K562 (cell line): ENCODE measurements around the gene PNPLA8. TPM values are rescaled to one million over a fixed set of nuclear protein-coding genes. Genes with fewer than 3 reads are reported as not detected.

Source experiments
- ATAC-seq: fragments of 200-7000 bp; cut with Tn5 transposase; 3 replicates; pipeline ENCODE4 v1.9.1; 2020; ENCODE audit warnings: moderate library complexity
- BruUV-seq: library from RNA; stranded (reverse); fragments of 400-500 nt; replicated peaks from 2 replicates; lab custom pipeline; 2021; lab: Mats Ljungman, UMichigan
- CTCF ChIA-PET: fragments of 300-600 bp; formaldehyde crosslinking; extraction: SDS; loops from one replicate; lab custom pipeline; 2021; ENCODE audit warnings: low intra/inter-chr PET ratio; lab: Yijun Ruan, JAX
- POLR2A ChIA-PET: fragments of 300-600, 350-650 bp; sonication (Branson Sonifier 250); formaldehyde crosslinking; extraction: SDS; loops from one replicate; lab custom pipeline; 2021; ENCODE audit warnings: antibody characterized with exemption, inconsistent platforms; lab: Yijun Ruan, JAX
- DNase-seq, 4 experiments: peaks; one replicate each; pipeline versions ENCODE4 v3.0.0 to v3.0.0-alpha.2; 2011 to 2018; ENCODE audit warnings: low spot score in 3 of 4, mixed read lengths in 3 of 4; ENCODE audit errors: extremely low read depth in 1 of 4
- FAIRE-seq: peaks from 2 replicates; lab custom pipeline; 2011; peaks lifted over from hg19 to GRCh38; lab: Jason Lieb, UNC
- H2AFZ ChIP-seq: 2 replicates; pipeline ENCODE4 v1.6.0; 2011; ENCODE audit warnings: low read depth, low read length, control low read depth, inconsistent platforms
- H3K27ac ChIP-seq: fragments of 200-600 bp; 3 replicates; pipeline ENCODE4 v1.8.0; 2011; ENCODE audit warnings: low read depth, mild to moderate bottlenecking, control low read depth, inconsistent platforms, low read length, moderate library complexity, mixed read lengths; ENCODE audit errors: extremely low read depth
- H3K27me3 ChIP-seq, 2 experiments: fragments of 300-600 bp in 1 of 2; 2 replicates in 1 of 2; 3 replicates in 1 of 2; pipeline versions ENCODE4 v1.6.0 to v1.8.0; 2011; ENCODE audit warnings: inconsistent platforms in 2 of 2, low read length in 2 of 2, mild to moderate bottlenecking in 1 of 2, mixed read lengths in 1 of 2, moderate library complexity in 1 of 2; ENCODE audit not compliant: control insufficient read depth in 2 of 2, insufficient read depth in 2 of 2
- H3K36me3 ChIP-seq: fragments of 300-600 bp; 3 replicates; pipeline ENCODE4 v1.8.0; 2011; ENCODE audit warnings: mild to moderate bottlenecking, low read length, inconsistent platforms; ENCODE audit not compliant: control insufficient read depth, insufficient read depth
- H3K4me1 ChIP-seq, 2 experiments: fragments of 200-600 bp in 1 of 2; replicated peaks in 1 of 2; 2 replicates in 1 of 2; 3 replicates in 1 of 2; pipeline versions ENCODE4 v1.5.1 to v1.8.0; 2011; ENCODE audit warnings: inconsistent platforms in 2 of 2, low read length in 2 of 2, mild to moderate bottlenecking in 1 of 2, mixed read lengths in 1 of 2, moderate library complexity in 1 of 2; ENCODE audit not compliant: control insufficient read depth in 2 of 2, insufficient read depth in 2 of 2
- H3K4me2 ChIP-seq: 2 replicates; pipeline ENCODE4 v1.6.1; 2011; ENCODE audit warnings: low read length, control low read depth, inconsistent platforms, mixed read lengths; ENCODE audit not compliant: insufficient read depth
- H3K4me3 ChIP-seq: fragments of 200-600 bp; sonication (generic), shearing (Covaris generic); 2 replicates; pipeline ENCODE4 v1.5.1; 2016; ENCODE audit warnings: control low read depth, inconsistent platforms
- H3K79me2 ChIP-seq: fragments of 200-600 bp; 3 replicates; pipeline ENCODE4 v1.8.0; 2011; ENCODE audit warnings: low read length, inconsistent platforms; ENCODE audit not compliant: control insufficient read depth, insufficient read depth
- H3K9ac ChIP-seq, 2 experiments: 2 replicates each; pipeline versions ENCODE4 v1.6.0 to v1.6.1; 2011; ENCODE audit warnings: low read depth in 2 of 2, low read length in 2 of 2, control low read depth in 1 of 2, inconsistent platforms in 1 of 2, mild to moderate bottlenecking in 1 of 2, mixed read lengths in 1 of 2; ENCODE audit not compliant: insufficient read depth in 1 of 2
- H3K9me1 ChIP-seq: one replicate; pipeline ENCODE4 v1.6.0; 2011; ENCODE audit warnings: inconsistent platforms, mild to moderate bottlenecking, low read length, moderate library complexity; ENCODE audit not compliant: control insufficient read depth, insufficient read depth
- H3K9me3 ChIP-seq: replicated peaks from 2 replicates; pipeline ENCODE4 v1.5.1; 2011; ENCODE audit warnings: low read depth, low read length, inconsistent platforms; ENCODE audit not compliant: control insufficient read depth, insufficient read depth
- H4K20me1 ChIP-seq: replicated peaks from 2 replicates; pipeline ENCODE4 v1.6.1; 2011; ENCODE audit warnings: low read length, inconsistent platforms, mixed read lengths; ENCODE audit not compliant: control insufficient read depth, insufficient read depth
- CEBPG ChIP-seq, 3 experiments: fragments of 200-800 bp in 1 of 3; sonication (Bioruptor generic) in 1 of 3; sonication (generic) in 1 of 3; formaldehyde crosslinking in 1 of 3; IDR thresholded peaks in 2 of 3; conservative IDR thresholded peaks in 1 of 3; 2 replicates each; pipeline versions ENCODE4 v1.6.1 to v1.8.0; 2016 to 2022; ENCODE audit warnings: missing compliant biosample characterization in 2 of 3, missing genetic modification characterization in 2 of 3, mild to moderate bottlenecking in 1 of 3, missing genetic modification reagents in 1 of 3
- MAFF ChIP-seq: IDR thresholded peaks from 2 replicates; pipeline ENCODE4 v1.6.1; 2012; ENCODE audit warnings: low read length, improper control_type of control experiment
- MED1 ChIP-seq: sonication (generic); formaldehyde crosslinking; IDR thresholded peaks from 2 replicates; pipeline ENCODE4 v1.8.1; 2023; ENCODE audit warnings: missing genetic modification reagents, borderline replicate concordance
- MTA1 ChIP-seq: fragments of 450-650 bp; IDR thresholded peaks from 2 replicates; pipeline ENCODE4 v1.6.1; 2017; ENCODE audit warnings: borderline replicate concordance
- SMARCC2 ChIP-seq: fragments of 450-650 bp; IDR thresholded peaks from 2 replicates; pipeline ENCODE4 v1.6.1; 2017; ENCODE audit warnings: antibody characterized with exemption, moderate library complexity, mild to moderate bottlenecking, low read depth
- ZNF766 ChIP-seq: fragments of 200-800 bp; sonication (Bioruptor generic); conservative IDR thresholded peaks from 2 replicates; pipeline ENCODE4 v1.6.1; 2016; ENCODE audit warnings: missing genetic modification characterization, missing compliant biosample characterization
- WGBS: fragments of 100-300 bp; shearing (Covaris generic); methylation state at CpG from one replicate; pipeline ENCODE4 v1.1.6; 2016; ENCODE audit warnings: low coverage, mixed read lengths; ENCODE audit not compliant: insufficient coverage; ENCODE audit errors: missing lambda C conversion rate; 5-methylcytosine and 5-hydroxymethylcytosine counted together
- in situ Hi-C: fragments of 300-500 bp; cut with MboI; formaldehyde crosslinking; loops from 4 replicates; pipeline ENCODE4 v1.15.0; 2018; ENCODE audit warnings: inconsistent platforms, mixed read lengths
- intact Hi-C: fragments of 100-400 bp; cut with micrococcal nuclease; formaldehyde crosslinking; loops from 2 replicates; pipeline ENCODE4 v1.14.2; 2022
- polyA plus RNA-seq, 8 experiments: library from polyadenylated mRNA; depleted of rRNA in 4 of 8; stranded (reverse) in 5 of 8; unstranded in 3 of 8; fragments of >200 nt; fragmentation: Nextera tagmentation in 2 of 8; fragmentation: Illumina TruSeq in 1 of 8; extraction: Ambion mirVana in 2 of 8; extraction: Trizol in 1 of 8; gene quantifications; 2 replicates each; pipeline versions ENCODE4 v1.2.1 to v1.2.3, GENCODE V29; 2011 to 2014; ENCODE audit warnings: inconsistent platforms in 1 of 8, missing spikeins in 1 of 8
- total RNA-seq, 7 experiments: library from RNA; depleted of rRNA in 6 of 7; stranded (reverse); fragments of >200 nt in 6 of 7; fragmentation: Illumina TruSeq in 2 of 7; extraction: Trizol in 2 of 7; gene quantifications; 2 replicates each; pipeline versions ENCODE4 v1.2.1 to v1.2.3, GENCODE V29; 2011 to 2021; ENCODE audit warnings: low replicate concordance in 1 of 7
- TF ChIP-seq, protein P1 (sequence below): fragments of 250-450 bp; sonication (Bioruptor Pico); IDR thresholded peaks from 2 replicates; pipeline ENCODE4 v1.8.0; 2021; ENCODE audit warnings: moderate library complexity, mild to moderate bottlenecking, inconsistent platforms
- TF ChIP-seq, protein P2 (sequence below): IDR thresholded peaks from 3 replicates; pipeline ENCODE4 v1.6.1; 2011; ENCODE audit warnings: borderline replicate concordance, mild to moderate bottlenecking, moderate library complexity; ENCODE audit not compliant: insufficient read length; ENCODE audit errors: extremely low read depth

The PNPLA8 gene
- total and polyA plus RNA-seq, 9 of the 15 experiments (the other 6 are each of a cell fraction or from before 2014, with no cell fraction given) = 12.8 to 27.6 (median 16.3) TPM

DNA sequence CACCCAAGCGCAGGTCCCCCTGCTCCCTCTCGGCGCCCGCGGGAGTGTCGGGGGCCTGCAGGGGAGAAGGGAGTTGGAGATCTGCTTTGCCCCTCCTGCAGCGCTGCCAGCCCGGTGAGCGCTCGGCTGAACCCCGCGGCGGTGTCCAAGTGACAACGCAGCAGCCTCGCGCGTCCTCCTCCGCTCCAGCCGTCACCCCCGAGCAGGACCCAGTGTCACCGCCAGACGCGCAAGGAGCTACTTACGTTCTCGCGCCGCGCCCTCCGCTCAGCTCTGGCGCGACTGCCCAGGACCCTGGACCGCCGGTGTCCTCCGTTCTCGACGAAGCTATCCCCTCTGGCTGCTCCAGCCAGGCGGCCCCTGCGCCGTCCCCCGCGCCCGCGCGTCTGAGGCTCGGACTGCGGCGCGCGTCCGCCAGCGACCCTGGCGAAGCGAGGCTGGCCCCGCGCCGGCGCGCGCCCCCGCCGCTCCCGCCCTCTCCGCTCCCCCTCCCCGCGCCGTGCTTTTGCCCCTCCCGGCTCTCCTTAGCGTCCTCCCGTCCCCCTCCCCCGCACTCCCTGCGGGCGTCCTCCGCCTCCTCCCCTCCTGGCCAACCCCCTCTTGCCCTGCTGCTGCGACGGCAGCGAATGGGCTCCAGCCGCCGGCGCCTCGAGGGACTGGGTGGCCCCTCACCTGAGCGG, 69.8 kb downstream of the PNPLA8 start, which contains the start of gene NRCAM (continued):
- TF ChIP-seq, protein P1, sequence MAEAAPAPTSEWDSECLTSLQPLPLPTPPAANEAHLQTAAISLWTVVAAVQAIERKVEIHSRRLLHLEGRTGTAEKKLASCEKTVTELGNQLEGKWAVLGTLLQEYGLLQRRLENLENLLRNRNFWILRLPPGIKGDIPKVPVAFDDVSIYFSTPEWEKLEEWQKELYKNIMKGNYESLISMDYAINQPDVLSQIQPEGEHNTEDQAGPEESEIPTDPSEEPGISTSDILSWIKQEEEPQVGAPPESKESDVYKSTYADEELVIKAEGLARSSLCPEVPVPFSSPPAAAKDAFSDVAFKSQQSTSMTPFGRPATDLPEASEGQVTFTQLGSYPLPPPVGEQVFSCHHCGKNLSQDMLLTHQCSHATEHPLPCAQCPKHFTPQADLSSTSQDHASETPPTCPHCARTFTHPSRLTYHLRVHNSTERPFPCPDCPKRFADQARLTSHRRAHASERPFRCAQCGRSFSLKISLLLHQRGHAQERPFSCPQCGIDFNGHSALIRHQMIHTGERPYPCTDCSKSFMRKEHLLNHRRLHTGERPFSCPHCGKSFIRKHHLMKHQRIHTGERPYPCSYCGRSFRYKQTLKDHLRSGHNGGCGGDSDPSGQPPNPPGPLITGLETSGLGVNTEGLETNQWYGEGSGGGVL (CRISPR knock-in tag) = no peak
- TF ChIP-seq, all 486 proteins: peak for 5

DNA sequence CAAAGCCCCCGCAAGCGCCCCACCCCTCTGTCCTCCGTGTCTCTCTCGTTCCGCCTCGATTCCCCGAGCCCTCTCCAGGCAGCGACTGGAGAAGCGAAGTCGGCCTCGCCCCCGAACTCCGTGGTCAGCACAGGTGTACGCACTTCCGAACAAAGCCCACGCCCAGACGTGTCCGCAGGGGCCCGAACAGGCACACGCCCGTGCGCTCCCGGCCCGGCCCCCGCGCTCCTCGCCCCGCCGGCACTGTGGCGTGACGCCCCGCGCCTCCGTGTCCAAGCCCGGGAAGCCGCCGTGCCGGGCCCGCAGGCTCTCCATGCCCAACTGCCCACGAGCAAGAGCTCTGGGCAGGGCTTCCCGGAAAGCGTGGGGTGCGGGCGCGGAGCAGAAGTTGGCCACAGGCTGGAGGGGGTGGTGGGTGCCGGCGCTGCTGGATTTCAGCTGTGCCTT, 70.4 kb downstream of the PNPLA8 start:
- ATAC-seq = no peak
- no peaks in the 10 kb centered on the region for H3K9me1 ChIP-seq
- H3K27me3 ChIP-seq = peaks cover 34 to 44% of the 10 kb centered on the region in 2 experiments
- no TSS peak for BruUV-seq
- H3K9ac ChIP-seq = no peak overlapping the region; a peak in 1 of 4 replicates
- no peaks in the 10 kb centered on the region for H3K36me3 ChIP-seq
- H3K9me3 ChIP-seq = no peaks in the 10 kb centered on the region
- H4K20me1 ChIP-seq = no peaks in the 10 kb centered on the region
- no peak for DNase-seq
- ChIA-PET CTCF (interaction anchor here (0.9 kb wide), 1 partner anchor 41 kb away, joined by 3 read pairs; no protein-coding TSS in a partner anchor), POLR2A (no interaction called here)
- FAIRE-seq = no peak
- peaks cover 0 to 20% of the 10 kb centered on the region in 2 experiments; a peak in 2 of 5 replicates for H3K4me1 ChIP-seq
- H3K4me3 ChIP-seq = no peak overlapping the region; the same call in 1 of the 2 replicates
- no peak overlapping the region for H3K27ac ChIP-seq
- no peak overlapping the region for H3K4me2 ChIP-seq
- 20% methylated on average over 36 of the region's 47 CpGs for WGBS
- no peak overlapping the region for H2AFZ ChIP-seq
- in situ Hi-C loops = no loop called here
- H3K79me2 ChIP-seq = no peaks in the 10 kb centered on the region
- intact Hi-C loops = no loop called here
- TF ChIP-seq MAFF (no peak), SMARCC2 (no peak), CEBPG (CRISPR knock-in tag; IDR thresholded peaks at IDR 0.05) (no peak), CEBPG (tag; conservative IDR thresholded peaks at IDR 0.05 in 1 of 2, IDR thresholded peaks at IDR 0.05 in 1 of 2) (no peak), MTA1 (no peak), ZNF766 (CRISPR knock-in tag) (no peak), MED1 (CRISPR knock-in tag) (no peak)
- TF ChIP-seq, protein P2, sequence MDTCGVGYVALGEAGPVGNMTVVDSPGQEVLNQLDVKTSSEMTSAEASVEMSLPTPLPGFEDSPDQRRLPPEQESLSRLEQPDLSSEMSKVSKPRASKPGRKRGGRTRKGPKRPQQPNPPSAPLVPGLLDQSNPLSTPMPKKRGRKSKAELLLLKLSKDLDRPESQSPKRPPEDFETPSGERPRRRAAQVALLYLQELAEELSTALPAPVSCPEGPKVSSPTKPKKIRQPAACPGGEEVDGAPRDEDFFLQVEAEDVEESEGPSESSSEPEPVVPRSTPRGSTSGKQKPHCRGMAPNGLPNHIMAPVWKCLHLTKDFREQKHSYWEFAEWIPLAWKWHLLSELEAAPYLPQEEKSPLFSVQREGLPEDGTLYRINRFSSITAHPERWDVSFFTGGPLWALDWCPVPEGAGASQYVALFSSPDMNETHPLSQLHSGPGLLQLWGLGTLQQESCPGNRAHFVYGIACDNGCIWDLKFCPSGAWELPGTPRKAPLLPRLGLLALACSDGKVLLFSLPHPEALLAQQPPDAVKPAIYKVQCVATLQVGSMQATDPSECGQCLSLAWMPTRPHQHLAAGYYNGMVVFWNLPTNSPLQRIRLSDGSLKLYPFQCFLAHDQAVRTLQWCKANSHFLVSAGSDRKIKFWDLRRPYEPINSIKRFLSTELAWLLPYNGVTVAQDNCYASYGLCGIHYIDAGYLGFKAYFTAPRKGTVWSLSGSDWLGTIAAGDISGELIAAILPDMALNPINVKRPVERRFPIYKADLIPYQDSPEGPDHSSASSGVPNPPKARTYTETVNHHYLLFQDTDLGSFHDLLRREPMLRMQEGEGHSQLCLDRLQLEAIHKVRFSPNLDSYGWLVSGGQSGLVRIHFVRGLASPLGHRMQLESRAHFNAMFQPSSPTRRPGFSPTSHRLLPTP = no peak
